ENCODE measurements around the gene CNR2. TPM values are rescaled to one million over a fixed set of nuclear protein-coding genes. Genes with fewer than 3 reads are reported as not detected.

CNR2 gene
- total RNA-seq, 1 experiment from 2014 or later, result not detected

DNA sequence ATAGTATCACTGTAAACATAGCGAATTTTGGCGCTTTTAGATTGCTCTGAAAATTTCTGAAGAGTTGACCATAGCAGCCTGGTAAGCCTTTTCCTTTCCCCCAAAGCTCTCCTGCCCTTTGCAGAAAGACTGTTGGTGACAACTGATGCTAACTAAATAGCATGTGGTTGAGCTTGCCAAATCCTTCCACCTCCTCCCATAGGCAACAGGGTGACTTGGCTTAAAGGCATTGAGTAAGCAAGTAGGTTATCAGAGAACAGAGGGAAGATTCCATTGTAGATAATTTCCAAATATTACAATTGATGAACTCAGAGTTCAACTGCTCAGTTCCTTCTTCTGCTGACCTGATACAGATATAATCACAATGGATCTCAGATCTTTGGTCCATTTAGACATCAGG lies 68.0 kb downstream of the CNR2 start:
- Histone ChIP-seq H3K79me2 (ENCODE audit: low read depth) (no peaks in the 10 kb centered on the region), H3K27ac (no peak overlapping the region), H4K20me1 (ENCODE audit: insufficient read depth) (no peaks in the 10 kb centered on the region), H3K9me3 (ENCODE audit: insufficient read depth, low read depth) (no peaks in the 10 kb centered on the region), H3K4me3 (no peak overlapping the region), H3K27me3 (ENCODE audit: insufficient read depth, low read depth) (no peaks in the 10 kb centered on the region), H3K4me2 (no peak overlapping the region), H3K9me2 (ENCODE audit: insufficient read depth) (no peaks in the 10 kb centered on the region), H3F3A (ENCODE audit: insufficient read depth, low read depth) (no peaks in the 10 kb centered on the region), H3K36me3 (ENCODE audit: low read depth) (no peaks in the 10 kb centered on the region), H3K4me1 (replicated peaks; ENCODE audit: insufficient read depth) (no peaks in the 10 kb centered on the region), H2AFZ (no peak overlapping the region)
- BruUV-seq (replicated peaks), result TSS peak; percentile 23
- intact Hi-C loops (cut with micrococcal nuclease; ENCODE audit: unreplicated experiment), result no loop called here
- CTCF ChIA-PET, result no interaction called here
- no peak for DNase-seq
- TF ChIP-seq, protein P1, sequence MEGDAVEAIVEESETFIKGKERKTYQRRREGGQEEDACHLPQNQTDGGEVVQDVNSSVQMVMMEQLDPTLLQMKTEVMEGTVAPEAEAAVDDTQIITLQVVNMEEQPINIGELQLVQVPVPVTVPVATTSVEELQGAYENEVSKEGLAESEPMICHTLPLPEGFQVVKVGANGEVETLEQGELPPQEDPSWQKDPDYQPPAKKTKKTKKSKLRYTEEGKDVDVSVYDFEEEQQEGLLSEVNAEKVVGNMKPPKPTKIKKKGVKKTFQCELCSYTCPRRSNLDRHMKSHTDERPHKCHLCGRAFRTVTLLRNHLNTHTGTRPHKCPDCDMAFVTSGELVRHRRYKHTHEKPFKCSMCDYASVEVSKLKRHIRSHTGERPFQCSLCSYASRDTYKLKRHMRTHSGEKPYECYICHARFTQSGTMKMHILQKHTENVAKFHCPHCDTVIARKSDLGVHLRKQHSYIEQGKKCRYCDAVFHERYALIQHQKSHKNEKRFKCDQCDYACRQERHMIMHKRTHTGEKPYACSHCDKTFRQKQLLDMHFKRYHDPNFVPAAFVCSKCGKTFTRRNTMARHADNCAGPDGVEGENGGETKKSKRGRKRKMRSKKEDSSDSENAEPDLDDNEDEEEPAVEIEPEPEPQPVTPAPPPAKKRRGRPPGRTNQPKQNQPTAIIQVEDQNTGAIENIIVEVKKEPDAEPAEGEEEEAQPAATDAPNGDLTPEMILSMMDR (conservative IDR thresholded peaks at IDR 0.05), result no peak
- no peak for TF ChIP-seq EZH2 (IDR thresholded peaks at IDR 0.05; ENCODE audit: low read depth)
- POLR2A ChIA-PET (ENCODE audit: unreplicated experiment), result no interaction called here

DNA sequence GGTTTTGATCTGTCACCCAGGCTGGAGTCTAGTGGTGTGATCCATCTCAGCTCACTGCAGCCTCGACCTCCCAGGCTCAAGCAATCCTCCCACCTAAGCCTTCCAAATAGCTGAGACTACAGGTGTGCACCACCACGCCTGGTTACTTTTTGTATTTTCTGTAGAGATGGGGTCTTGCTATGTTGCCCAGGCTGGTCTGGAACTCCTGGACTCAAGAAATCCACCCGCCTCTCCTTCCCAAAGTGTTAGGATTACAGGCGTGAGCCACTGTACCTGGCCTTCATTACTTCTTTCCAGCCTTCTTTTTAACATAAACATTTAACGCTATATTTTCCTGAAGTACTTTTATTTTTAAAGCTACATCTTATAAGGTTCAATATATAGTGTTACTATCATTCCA lies 69.5 kb downstream of the CNR2 start:
- no peaks in the 10 kb centered on the region for H3K9me3 ChIP-seq (ENCODE audit: insufficient read depth, low read depth)

DNA sequence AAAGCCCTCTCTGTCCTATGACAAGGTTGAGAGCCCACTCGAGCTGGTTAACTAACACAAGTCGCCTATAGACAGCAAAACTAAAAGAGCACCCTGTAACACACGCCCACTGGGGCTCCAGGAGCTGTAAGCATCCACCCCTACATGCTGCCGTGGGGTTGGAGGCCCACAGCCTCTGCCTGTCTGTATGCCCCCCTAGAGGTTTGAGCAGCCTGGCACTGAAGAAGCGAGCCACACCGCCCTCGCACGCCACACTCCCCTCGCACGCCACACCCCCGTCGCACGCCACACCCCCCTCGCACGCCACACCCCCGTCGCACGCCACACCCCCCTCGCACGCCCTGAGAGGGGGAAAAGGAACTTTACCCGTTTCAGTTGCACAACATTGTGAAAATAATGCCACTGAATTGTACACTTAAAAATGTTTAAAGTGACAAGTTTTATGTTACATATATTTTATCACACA lies 74.7 kb downstream of the CNR2 start:
- Histone ChIP-seq H3K9me2 (ENCODE audit: insufficient read depth) (no peaks in the 10 kb centered on the region), H3K27me3 (ENCODE audit: insufficient read depth, low read depth) (no peaks in the 10 kb centered on the region), H3K27ac (no peak overlapping the region), H3K79me2 (ENCODE audit: low read depth) (no peaks in the 10 kb centered on the region), H4K20me1 (ENCODE audit: insufficient read depth) (no peaks in the 10 kb centered on the region), H3K4me1 (replicated peaks; ENCODE audit: insufficient read depth) (no peaks in the 10 kb centered on the region), H3K36me3 (ENCODE audit: low read depth) (no peaks in the 10 kb centered on the region), H3F3A (ENCODE audit: insufficient read depth, low read depth) (no peaks in the 10 kb centered on the region), H3K9me3 (ENCODE audit: insufficient read depth, low read depth) (no peaks in the 10 kb centered on the region), H2AFZ (peak overlapping the region; percentile 52; the same call in 1 of the 2 replicates), H3K4me2 (peak overlapping the region; percentile 83), H3K4me3 (peak overlapping the region; percentile 54)
- no TSS peak for BruUV-seq (replicated peaks)
- TF ChIP-seq EZH2 (IDR thresholded peaks at IDR 0.05; ENCODE audit: low read depth), result no peak
- TF ChIP-seq, protein P1 (conservative IDR thresholded peaks at IDR 0.05), result no peak
- peak in 1 of 2 experiments; percentile 55 for DNase-seq
- POLR2A ChIA-PET (ENCODE audit: unreplicated experiment), result interaction anchor here (0.7 kb wide), 1 partner anchor 1132 kb away, joined by 29 read pairs; no protein-coding TSS in a partner anchor
- CTCF ChIA-PET, result no interaction called here
- intact Hi-C loops (cut with micrococcal nuclease; ENCODE audit: unreplicated experiment), result no loop called here

More for the DNA sequence above, 69.5 kb downstream of the CNR2 start:
- no peak overlapping the region for H3K27ac ChIP-seq
- ChIA-PET CTCF (no interaction called here), POLR2A (ENCODE audit: unreplicated experiment) (no interaction called here)
- H3K4me3 ChIP-seq, result no peak overlapping the region
- intact Hi-C loops (cut with micrococcal nuclease; ENCODE audit: unreplicated experiment), result no loop called here
- no peak overlapping the region for H3K4me2 ChIP-seq
- no peaks in the 10 kb centered on the region for H3K9me2 ChIP-seq (ENCODE audit: insufficient read depth)
- H3K36me3 ChIP-seq (ENCODE audit: low read depth), result no peaks in the 10 kb centered on the region
- H3K4me1 ChIP-seq (replicated peaks; ENCODE audit: insufficient read depth), result no peaks in the 10 kb centered on the region
- no TSS peak for BruUV-seq (replicated peaks)
- H3F3A ChIP-seq (ENCODE audit: insufficient read depth, low read depth), result no peaks in the 10 kb centered on the region
- TF ChIP-seq, protein P1 (conservative IDR thresholded peaks at IDR 0.05), result no peak
- no peak for TF ChIP-seq EZH2 (IDR thresholded peaks at IDR 0.05; ENCODE audit: low read depth)
- no peaks in the 10 kb centered on the region for H3K79me2 ChIP-seq (ENCODE audit: low read depth)
- H4K20me1 ChIP-seq (ENCODE audit: insufficient read depth), result no peaks in the 10 kb centered on the region
- H2AFZ ChIP-seq, result no peak overlapping the region
- no peaks in the 10 kb centered on the region for H3K27me3 ChIP-seq (ENCODE audit: insufficient read depth, low read depth)
- no peak for DNase-seq

All from PC-9 (cell line).